GM11168 (cell line): Measurements from ENCODE around the gene TBC1D3.
"Not testable (repeated sequence)": the region's sequence is repeated elsewhere in the genome, so short reads cannot be mapped to it uniquely, and the experiment has no call there.

Experiments
- in situ Hi-C: fragments of 300-500 bp; cut with MboI; formaldehyde crosslinking; loops from one replicate; pipeline ENCODE4 v1.12.0; 2022; ENCODE audit warnings: low sequenced_read_pairs; ENCODE audit not compliant: unreplicated experiment

The TBC1D3 gene

DNA sequence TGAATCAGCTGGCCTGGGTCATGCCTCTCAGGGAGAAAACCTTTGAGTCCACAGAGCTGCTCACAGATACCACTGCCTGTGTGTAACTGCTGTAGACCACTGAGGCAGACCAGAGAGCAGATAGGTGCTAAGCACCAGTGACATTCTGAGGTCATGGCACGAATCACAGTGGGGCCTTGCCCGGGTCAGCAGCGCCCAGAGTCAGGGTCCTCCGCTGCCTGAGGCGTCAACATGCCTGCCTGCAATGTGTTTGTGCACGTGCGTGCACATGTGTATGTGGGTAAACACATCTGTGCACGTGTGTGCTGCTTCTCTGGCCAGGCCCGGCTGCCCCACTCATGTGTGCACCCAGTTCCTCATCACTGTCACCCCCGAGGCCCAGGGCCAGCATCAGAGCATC, at the start of gene TBC1D3:
TSS of gene TBC1D3 (minus strand) at position 101 of the 400 bp plus-strand sequence. CDS start 1,526 bp downstream, outside the sequence.
- in situ Hi-C loops, result not testable (repeated sequence)

DNA sequence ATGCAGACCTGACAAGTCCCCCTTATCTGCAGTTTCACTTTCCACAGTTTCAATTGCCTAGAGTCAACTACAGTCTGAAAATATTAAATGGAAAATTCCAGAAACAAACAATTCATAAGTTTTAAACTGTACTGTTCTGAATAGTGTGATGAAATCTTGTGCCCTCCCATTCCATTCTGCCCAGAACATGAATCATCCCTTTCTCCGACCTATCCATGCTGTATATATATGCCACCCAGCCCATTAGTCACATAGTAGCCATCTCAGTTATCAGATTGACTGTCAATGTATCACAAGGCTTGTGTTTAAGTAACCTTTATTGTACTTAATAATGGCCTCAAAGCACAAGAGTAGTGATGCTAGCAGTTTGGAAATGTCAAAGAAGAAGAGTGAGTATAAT, 40.4 kb upstream of the TBC1D3 start:
- in situ Hi-C loops, result not testable (repeated sequence)

DNA sequence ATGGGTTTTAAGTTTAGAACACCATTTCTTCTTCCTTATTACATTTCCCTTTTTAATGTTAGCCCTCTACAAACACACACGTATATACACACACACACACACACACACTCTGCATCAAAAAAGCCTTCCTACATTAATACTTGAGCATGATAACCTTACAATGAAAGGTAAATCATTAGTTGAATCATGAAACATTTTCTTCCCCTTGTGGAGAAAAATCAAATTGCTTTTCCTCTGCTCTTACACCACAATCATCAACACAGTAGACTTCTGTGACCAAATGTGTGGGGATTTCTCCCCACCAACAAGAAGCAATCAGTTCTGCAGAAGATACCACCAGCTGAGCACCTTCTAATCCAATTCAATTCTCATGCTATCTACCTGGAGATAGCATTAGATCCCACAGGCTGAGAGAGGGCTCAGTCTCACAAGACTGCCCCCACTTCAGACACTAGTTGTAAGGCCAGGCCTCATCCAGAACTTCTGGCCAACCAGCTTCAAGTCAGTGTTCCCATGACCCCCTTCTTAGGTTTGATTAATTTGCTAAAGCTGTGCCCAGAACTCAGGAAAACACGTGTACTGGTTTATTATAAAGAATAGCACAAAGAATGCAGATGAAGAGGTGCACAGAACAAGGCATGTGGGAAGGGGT, 33.6 kb upstream of the TBC1D3 start:
- in situ Hi-C loops, result not testable (repeated sequence)

DNA sequence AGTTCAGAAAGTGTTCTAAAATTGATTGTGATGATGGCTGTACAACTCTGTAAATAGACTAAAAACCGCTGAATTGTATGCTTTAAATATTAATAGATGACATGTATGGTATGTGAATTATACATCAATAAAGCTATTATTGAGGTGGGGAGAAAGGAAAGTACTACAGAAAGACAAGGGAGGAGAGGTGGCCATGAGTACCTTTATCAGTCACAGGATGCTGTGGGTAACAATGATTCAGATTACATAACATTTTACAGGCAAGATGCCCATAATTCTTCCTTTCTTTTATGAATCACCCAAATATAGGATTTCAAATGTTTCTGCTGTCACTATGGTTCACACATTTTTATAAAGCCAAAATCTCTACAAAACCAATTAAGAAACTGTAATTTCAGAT, 28.5 kb upstream of the TBC1D3 start:
- in situ Hi-C loops, result not testable (repeated sequence)

DNA sequence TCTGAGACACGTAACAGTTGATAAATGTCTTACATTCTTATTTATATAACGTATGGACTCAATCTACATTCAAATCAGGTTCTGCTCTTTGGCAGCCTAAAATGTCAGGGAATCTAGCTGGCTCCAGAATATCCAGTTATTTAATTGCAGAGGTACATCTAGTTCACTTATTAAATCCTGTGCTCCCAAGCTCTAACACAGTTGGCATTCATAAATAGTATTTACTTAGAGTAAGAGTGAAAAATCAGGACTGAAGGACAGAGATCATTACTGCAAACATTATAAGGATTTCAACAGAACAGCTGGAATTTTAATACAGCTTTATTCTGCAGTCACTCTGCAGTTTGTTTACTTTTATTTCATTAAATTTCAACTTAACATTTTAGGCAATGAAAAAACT, 7.9 kb upstream of the TBC1D3 start:
- in situ Hi-C loops, result not testable (repeated sequence)

- in situ Hi-C loops, result not testable (repeated sequence)
Measured at GRCh38 chr17:38134860-38135259, 57.5 kb downstream of the TBC1D3 start.
